GM12874 (cell line): ENCODE data around the gene TCOF1.

Experiments used
- CTCF ChIP-seq: IDR thresholded peaks from 2 replicates; pipeline ENCODE4 v1.5.1; 2011; ENCODE audit warnings: low read depth, mild to moderate bottlenecking, control low read depth, low read length, moderate library complexity; ENCODE audit not compliant: insufficient read depth

The TCOF1 gene

GRCh38 chr5:150326707-150327106 is 30.8 kb upstream of the TCOF1 start:
- TF ChIP-seq CTCF: no peak

- no peak for TF ChIP-seq CTCF
These were observed 30.4 kb upstream of the TCOF1 start for GRCh38 chr5:150327139-150327538.

GRCh38 chr5:150328515-150328914 is 29.0 kb upstream of the TCOF1 start:
- no peak for TF ChIP-seq CTCF

GRCh38 chr5:150329038-150329437 is 28.5 kb upstream of the TCOF1 start:
- no peak for TF ChIP-seq CTCF

- TF ChIP-seq CTCF: no peak
These were observed 27.3 kb upstream of the TCOF1 start for GRCh38 chr5:150329881-150330876.

- no peak for TF ChIP-seq CTCF
These were observed 24.1 kb upstream of the TCOF1 start for GRCh38 chr5:150333400-150333799.

- no peak for TF ChIP-seq CTCF
These were observed 21.7 kb upstream of the TCOF1 start for GRCh38 chr5:150335778-150336177.
